DMS 273 (cell line): ENCODE measurements around the gene DUSP3.

Source experiments
- DNase-seq: peaks from one replicate; lab custom pipeline; 2025; ENCODE audit not compliant: unreplicated experiment; lab: John Stamatoyannopoulos, UW

The DUSP3 gene

DNA sequence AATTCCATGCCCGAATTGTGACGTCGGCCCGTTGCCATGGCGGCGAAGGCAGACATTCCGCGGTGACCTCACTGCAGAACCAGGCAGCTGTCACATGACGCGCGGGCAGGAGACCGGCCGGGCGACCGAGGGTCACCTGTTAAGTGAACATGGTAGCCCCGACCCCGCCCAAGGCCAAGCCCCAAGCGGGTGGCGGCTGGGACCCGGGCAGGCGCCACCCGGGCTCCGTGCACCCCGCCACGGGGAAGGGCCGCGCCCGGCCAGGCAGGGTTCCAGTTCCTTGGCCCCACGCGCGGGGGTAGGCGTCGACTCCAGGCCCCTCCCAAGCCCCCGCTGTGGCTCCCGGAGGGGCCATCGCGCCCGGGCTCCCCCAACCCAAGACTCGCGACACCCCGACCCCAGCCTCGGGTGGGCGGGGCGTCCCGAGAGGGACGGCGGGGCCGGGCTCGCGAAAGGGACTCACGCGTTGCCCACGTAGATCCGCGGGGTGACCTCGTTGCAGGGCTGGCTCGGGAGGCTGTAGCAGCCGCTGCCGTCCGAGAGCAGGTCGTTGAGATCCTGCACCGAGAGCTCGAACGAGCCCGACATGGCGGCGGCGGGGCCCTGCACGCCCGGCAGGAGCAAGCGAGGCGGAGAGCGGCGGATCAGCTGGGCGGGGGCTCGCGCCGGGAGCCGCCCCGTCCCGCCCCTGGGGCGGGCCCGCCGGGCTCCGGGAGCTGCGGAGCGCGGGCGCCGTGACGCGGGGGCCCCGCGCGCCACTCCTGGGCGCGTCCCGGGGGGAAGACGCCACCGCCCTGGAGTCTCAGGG, at the start of gene DUSP3:
DUSP3 (minus strand) TSS at position 641 of the 808 bp plus-strand sequence; CDS start at position 588, 53 bp downstream.
- peak; percentile 92 for DNase-seq

DNA sequence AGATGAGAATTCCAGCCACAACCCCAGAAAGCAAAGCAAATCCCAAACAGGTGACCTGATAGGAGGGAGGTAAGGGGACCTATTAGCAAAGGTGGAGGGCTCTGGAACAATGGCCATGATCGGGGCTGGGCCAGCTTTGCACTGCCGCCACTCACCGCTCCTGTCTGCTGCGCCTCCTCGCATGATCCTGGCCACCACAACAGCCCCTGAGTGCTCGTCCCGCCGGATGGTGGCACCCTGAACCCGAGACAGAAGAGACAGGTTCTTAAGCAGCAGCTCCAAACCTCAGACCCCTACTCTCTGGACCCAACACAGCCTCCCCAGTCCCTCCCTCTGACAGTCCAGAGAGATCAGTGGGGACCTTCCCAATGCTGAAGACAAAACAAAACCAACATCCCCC, 48.8 kb upstream of the DUSP3 start:
- DNase-seq = no peak

DNA sequence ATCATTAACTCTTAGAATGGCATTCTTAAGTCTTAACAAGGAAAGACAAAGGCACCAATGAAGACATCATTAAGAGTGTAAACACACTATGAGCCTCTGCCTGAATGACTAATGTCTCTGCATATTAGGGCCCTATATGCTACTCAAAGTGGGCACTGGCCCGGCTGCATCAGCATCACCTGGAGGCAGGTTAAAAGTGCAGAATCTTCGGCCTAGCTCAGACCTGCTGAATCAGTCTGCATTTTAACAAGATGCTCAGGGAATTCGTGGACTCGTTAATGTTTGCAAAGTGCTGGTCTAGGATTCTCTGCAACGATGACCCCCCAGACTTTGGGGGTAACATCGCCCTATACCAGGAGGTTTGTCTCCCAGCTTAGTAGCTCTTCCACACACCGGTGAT, 47.4 kb upstream of the DUSP3 start:
- no peak for DNase-seq

DNA sequence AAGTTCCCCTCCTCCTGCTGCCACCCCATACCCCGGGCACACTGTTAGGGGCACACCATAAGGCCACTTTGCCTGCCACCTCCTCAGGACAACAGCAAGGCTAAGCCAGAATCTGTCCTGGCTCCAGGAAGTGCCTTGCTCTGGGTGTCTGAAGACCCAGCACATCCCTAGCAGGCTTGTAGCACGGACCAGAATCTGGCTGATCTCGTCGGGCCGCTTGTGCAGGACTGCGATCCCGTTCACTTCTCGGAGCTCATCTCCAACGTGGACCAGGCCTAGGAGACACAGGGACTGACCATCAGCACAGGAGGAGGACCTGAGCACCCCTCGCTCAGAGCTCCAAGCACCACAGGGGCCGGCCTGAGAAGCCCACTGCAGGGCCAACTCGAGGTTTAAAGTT, 46.8 kb upstream of the DUSP3 start:
- DNase-seq = no peak

DNA sequence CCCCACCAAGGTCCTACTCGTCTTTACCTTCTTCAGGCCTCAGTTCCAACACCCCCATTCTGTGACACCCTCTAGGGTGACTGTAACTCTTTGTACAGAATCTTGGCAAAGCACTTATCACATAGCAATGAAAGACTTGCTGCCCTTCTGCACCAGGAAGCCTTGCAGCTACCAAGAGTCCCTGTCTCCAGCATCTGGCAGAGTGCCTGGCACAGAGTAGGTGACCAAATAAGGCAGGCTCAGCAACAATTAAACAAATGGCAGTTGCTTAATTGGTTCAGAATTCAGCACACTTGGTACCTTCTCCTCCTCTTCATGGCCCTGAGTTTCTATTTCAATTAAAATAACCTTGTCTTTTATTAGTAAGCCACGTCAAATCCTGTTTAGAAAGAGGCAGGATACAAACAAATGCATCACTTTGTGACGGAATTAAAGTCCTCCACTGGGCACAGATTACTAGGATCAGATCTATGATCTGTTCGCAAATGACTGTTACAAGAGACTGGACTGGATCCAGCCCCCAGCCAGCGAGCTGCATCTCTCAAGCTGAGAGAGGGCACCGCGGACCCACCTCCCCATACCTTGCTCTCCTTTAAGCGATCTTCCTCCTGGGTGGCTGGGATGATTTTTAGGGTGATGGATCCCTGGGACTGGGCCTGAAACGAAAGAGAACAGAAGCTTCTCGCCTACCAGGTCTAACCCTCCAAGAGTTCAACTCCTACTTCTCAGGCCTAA, 44.7 kb upstream of the DUSP3 start:
- DNase-seq = peak; percentile 43

DNA sequence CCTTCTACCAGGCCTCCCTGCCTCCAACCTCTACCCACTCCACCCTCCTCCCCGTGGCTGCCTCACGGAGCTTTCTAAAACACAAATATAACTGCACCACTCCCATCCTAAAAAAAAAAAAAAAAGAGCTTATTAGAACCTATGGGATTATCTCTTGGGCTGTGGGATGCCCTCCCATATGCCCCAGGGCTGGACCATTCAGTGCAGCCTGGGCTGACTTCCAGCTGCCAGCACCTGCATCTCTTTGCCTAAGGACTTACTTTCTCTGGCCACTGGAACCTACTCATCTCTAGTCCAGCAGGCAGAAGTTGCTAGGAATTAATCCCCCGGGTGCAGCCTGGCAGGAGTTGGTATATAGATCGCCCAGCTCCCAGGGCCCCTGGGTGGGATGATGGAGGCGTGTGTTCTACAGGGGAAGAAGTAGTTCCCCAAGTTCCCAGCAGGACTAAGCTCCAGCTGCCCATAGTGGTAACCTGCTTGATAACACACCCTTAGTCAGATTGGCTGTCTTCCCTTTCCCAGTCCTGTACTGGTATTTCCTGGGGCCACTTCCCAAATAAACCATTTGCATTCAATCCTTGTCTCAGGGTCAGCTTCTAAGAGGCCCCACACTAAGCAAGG, 43.9 kb upstream of the DUSP3 start:
- DNase-seq = peak; percentile 33

DNA sequence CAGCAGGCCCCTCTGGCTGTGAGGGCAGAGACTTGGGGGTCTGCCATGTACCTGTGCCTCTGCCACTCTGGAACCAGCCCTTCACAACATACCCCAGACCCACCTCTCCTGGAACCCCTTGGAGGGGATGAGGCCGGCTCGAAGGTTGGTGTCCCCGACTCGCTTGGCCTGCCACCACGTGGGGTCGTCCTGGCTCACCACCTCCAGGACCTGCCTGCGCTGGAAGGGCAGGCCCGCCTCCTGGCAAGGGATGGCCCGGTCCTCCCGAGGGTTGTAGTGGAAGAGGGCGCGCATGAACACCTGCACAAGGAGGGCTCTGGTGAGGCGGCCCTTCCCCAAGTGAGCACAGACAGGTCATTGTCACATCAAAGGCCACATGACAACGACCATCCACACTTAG, 42.0 kb upstream of the DUSP3 start:
- no peak for DNase-seq

DNA sequence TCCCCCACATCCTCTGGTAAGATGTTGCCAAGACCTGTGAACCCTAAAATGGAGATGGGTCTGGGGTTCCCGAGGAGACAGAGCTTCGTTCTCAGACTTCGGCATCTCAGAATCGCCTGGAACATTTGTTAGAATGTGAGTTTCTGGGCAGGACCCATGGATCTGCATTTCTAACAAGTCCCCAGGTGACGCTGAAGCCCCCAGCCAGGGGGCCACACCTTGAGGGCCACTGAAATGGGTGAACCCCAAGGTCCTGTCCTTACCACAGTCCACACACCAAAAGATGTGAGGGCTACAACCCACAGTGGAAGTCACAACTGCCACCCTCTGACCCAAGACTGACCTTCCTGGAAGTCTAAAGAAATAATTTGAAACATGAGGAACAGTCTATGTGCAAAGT, 40.2 kb upstream of the DUSP3 start:
- no peak for DNase-seq

DNA sequence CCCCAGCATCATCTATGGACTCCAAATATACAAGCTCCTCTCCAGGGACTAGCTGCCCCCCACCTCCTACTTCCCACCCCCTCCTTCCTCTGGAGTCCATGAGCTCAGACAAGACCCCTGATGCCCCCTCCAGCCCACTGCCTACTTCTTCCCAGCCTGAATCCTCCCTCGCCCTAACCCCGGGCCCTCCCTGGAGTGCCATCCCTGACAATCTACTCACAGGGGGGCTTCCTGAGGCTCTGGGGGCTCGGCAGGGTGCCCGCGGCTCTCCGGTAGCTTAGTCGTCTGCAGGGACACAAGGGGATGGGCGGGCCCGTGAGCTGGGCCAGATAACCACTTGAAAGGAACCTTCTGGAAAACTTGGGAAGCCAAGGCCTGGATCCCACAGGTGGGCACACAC, 39.0 kb upstream of the DUSP3 start:
- DNase-seq = no peak

DNA sequence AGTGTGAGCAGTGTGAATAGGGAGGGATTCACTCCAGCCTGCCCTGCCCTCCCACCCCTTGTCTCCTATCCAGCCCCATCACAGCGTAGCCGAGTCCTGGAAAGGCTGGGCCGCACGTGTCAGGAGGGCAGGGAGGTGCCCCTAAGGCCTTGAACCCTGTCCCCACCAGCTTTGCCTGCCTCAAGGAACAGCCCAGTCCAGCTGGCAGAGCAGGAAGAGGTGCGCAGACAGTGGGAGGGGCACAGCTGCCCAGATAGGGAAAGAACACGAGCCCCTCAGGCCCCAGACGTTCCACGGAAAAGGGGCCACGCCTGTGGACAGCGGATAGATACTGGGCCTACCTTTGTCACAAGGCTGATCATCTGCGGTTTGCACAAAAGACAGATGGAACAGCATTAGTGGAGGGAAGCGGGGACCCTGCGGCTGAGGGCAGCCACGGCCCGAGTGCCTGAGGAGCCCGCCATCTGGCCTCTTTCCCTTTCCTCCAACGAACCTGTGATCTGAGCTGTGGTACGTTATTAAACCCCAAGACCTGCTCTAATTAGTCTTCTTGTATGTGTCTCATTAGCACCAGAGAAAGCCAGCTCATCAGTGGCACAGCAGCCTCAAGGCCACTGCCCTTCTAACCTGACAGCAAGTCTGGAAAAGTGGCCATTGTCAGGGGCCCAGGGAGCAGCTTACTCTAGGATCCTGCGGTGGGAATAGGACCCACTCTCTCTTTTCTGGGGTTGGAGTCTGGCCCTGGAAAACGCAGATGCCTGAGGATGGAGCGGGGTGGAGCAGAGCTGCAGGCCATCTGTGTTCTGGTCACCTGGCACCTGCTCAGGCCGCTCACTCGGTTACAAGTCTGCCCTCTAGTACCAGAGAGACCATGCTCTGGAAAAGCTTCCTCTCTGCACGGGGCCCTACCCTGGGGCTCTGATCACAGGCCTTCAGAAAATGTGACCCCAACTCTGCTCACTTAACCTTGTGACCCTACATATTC, 37.9 kb upstream of the DUSP3 start:
- DNase-seq = peak; percentile 34

DNA sequence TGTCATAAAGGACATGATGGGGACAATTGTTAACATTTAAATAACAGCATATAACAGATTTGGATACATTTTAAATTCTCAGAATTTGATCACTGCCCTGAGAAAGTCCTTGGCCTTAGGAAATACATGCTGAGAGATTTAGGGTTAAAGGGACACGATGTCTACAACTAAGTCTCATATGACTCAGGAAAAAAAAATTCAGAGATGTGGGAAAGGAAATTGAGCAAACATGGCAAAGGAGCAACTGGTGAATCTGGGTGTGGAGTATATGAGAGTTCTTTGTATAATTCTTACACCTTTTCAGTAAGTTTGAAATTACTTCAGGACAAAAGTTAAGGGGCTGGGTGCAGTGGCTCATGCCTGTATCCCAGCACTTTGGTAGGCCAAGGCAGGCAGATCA, 35.9 kb upstream of the DUSP3 start:
- no peak for DNase-seq

DNA sequence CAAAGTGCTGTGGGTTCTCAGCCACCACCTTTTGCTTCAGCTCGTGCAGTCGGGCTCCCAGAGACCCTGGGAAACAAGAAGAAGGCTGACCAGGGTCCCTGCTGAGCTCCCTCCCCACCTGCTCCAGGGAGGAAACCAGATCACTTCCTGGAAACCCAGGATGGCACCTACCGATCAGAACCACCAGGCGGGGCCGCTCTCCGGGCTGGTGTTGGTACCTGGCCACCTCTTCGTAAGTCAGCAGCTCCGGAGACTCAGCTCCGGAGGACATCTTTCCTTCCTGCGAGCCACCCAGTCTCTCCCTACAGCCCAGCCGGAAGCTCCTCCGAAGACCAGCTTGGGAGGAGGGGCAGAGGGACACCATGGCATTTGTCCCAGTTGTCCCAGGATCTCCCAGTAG, 35.2 kb upstream of the DUSP3 start:
- DNase-seq = no peak

DNA sequence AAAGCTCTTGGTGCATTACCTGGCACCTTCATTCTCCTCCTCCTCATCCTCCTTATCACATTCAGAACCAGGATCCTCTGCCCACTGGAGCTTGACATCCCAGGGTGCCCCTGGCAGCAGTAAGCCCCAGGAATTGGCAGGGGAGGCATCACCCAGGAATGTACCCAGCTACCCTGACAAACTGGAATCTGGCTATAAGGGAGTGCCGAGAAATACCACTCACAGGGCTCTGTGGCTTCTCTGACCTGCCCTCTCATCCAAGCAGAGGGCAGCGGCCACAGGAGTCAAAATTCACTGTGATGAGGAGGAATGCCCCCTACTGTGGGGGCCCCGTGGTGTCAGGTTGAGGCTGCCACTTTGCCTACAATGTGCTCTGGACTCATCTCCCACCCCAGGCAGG, 34.6 kb upstream of the DUSP3 start:
- no peak for DNase-seq

DNA sequence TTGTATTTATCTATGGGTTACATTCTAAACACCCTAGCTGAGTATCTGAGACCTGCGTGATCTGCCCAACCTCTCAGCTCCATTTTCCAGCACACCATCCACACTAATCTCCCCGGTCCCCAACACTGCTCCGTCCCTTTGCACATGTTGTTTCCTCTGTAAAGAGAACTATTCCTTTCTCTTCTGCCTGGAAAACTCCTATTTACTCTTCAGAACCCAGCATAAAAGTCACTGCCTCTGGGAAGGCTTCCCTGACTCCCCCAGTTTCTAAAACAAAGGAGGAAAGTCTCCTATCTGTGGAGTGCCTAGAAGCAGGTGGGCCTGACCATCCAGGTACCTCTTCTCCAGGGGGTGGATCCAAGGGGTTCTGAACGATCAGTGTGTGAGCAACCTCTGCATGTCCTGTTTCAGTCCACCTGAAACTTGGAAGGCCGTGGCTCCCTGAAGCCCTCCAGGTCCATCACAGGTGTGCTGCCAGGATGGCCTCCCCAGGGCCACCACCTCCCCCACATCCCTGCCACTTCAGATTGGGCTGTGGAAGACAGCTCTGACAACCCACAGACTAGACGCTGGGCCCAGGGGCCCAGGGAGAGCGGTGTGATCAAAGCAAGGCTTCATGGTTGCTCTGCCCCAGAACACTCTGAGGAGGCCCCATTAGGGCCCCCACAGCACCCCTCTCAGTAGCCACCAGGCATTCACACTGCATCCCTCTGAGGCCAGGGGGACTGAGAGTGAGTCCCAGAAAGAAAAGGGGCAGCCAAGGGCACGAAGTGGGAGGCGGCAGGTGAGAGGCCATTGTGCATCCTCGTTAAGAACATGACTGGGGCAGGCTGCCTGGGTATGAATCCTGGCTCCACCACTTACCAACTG, 33.9 kb upstream of the DUSP3 start:
- DNase-seq = no peak

DNA sequence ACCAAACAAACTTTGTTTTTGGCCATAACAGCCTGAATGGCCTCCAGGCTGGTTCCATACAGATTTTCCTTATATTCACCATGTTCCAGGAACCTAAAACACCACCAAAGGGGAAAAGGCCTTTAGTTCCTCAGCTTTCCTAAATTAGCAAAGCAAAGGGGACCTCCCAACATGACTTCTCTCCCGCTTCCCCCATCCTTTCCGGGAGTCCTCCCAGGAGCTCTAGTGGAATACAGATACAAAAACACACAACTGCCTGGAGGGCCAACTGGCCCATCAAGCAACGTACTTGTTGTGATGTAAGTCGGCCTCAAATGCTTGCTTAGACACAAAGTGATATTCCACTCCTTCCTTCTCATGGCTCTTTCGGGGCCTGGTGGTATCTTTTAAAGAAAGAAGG, 32.0 kb upstream of the DUSP3 start:
- no peak for DNase-seq

DNA sequence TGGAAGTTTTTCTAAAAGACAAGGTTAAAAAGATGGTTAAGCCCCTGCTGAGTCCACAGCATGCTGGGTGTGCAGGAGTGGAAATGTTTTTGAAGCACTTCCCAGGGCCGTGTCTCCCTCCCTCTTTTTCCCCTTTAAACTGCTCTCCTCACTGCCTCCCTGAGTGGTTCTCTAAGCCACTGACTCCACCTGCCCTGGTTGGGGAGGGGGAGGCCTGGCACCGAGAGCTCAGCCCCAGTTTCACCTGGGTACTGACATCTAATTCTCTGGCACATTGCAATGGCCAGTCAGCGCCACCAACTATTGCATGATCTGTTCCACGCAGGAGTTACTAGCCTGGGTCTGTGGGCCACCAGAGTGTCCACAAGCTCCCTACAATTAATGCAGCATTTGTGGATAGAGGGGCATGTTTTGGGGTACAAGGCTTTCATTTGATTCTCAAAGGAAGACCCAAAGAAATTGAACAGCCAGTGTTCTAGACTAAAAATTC, 31.5 kb upstream of the DUSP3 start:
- no peak for DNase-seq

DNA sequence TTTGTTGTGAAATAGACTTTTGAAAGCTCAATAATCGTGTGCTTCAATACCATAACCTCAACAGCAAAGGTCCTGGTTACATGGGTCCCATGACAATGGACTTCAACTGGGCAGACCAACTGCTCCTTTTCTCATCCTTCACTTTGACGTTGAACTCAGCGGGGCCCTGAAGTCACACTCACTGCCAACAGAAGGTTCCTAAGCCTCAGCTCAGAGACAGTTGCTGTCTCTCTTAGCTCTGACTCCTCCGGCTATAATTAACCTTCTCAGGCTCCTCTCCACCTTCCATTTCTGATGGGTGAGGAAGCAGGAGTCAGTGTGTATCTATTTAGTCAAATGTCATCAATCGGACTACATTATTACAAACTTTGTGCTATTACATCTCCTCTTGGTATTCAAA, 30.3 kb upstream of the DUSP3 start:
- DNase-seq = no peak

DNA sequence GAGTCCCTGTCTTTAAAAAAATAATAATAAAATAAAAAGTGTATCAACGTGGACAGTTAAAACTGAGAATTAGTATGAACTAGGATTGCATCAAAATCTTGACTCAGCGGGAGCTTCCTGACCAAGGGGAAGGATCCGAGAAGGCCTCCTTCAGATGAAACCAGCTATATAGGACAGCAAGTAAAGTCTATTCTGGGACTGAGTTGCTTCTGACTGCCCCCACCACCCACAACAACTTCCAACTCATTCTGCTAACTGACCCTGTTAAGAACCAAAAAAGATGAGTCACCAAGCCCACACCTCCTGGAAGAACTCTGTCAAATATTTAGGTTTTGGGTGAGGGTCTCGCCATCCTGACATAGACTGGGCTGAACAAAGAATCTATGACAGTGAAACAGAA, 29.3 kb upstream of the DUSP3 start:
- DNase-seq = no peak

DNA sequence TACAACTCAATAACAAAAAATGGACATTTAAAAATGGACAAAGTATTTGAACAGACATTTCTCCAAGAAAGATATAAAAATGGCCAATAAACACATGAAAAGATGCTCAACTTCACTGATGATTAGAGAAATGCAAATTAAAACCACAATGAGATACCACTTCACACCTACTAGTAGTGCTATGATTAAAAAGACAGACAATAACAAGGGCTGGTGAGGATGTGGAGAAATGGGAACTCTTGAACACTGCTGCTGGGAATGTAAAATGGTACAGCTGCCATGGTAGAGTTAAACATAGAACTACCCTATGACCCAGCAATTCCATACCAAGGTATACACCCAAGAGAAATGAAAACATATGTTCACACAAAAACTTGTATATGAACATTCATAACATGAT, 26.3 kb upstream of the DUSP3 start:
- DNase-seq = no peak

DNA sequence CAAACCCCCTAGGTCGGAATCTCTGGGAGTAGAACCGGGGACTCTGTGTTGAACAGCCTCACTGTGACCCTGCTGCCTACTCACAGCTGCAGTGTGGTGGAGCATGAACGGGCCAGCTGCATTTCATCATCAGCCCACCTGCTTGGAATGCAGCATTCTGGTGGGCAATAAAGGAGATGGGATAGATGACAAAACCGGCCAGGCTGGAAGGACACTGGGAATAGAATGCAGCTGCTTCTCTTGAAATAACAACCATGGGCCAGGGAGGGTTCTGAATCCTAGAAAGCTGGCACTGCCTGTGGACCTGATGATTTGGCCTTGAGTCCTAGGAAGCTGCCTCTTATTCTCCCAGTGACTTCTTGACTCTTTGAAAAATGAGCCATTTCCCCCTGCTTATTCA, 25.0 kb upstream of the DUSP3 start:
- no peak for DNase-seq
